ENCODE results near the gene DPF3.

GRCh38 chr14:72613231-72613974, 280.5 kb downstream of the DPF3 start:
- TF ChIP-seq EZH2 (IDR thresholded peaks at IDR 0.05; ENCODE audit: insufficient read depth, poor library complexity, severe bottlenecking), result no peak
- TF ChIP-seq EZH2phosphoT487 (IDR thresholded peaks at IDR 0.05; ENCODE audit: insufficient read depth, low read depth), result no peak

Data from GM23248 (cell line).